Small intestine (tissue), 7 donors: ENCODE results near the gene SLC7A6OS. TPM values are rescaled to one million over a fixed set of nuclear protein-coding genes. Genes with fewer than 3 reads are reported as not detected.

Source experiments
- DNase-seq, 2 donors: peaks; one replicate each; pipeline versions ENCODE4 v3.0.0 to v3.0.0-alpha.2; 2013
- FAIRE-seq: peaks from 2 replicates; lab custom pipeline; 2012; peaks lifted over from hg19 to GRCh38; lab: Jason Lieb, UNC
- H3K27ac ChIP-seq, 3 donors: one replicate each; pipeline ENCODE4 v1.5.1; 2013; ENCODE audit warnings: low read length in 2 of 3, mild to moderate bottlenecking in 2 of 3, control low read depth in 1 of 3, inconsistent platforms in 1 of 3, low read depth in 1 of 3, moderate library complexity in 1 of 3
- H3K27me3 ChIP-seq, 3 donors: one replicate each; pipeline ENCODE4 v1.6.1; 2013; ENCODE audit warnings: low read length in 3 of 3, inconsistent platforms in 1 of 3; ENCODE audit not compliant: control insufficient read depth in 3 of 3, insufficient read depth in 3 of 3
- H3K36me3 ChIP-seq, 3 donors: one replicate each; pipeline ENCODE4 v1.6.1; 2013; ENCODE audit warnings: low read length in 3 of 3, inconsistent platforms in 1 of 3, low read depth in 1 of 3, mild to moderate bottlenecking in 1 of 3, moderate library complexity in 1 of 3; ENCODE audit not compliant: control insufficient read depth in 3 of 3, insufficient read depth in 2 of 3
- H3K4me1 ChIP-seq, 3 donors: one replicate each; pipeline ENCODE4 v1.6.1; 2013; ENCODE audit warnings: low read length in 2 of 3, inconsistent platforms in 1 of 3, low read depth in 1 of 3, mild to moderate bottlenecking in 1 of 3, moderate library complexity in 1 of 3; ENCODE audit not compliant: control insufficient read depth in 3 of 3, insufficient read depth in 2 of 3
- H3K4me3 ChIP-seq, 3 donors: one replicate each; pipeline ENCODE4 v1.5.1; 2013; ENCODE audit warnings: low read length in 3 of 3, control low read depth in 1 of 3, inconsistent platforms in 1 of 3, low read depth in 1 of 3, mild to moderate bottlenecking in 1 of 3, moderate library complexity in 1 of 3
- H3K9me3 ChIP-seq, 2 donors: one replicate each; pipeline ENCODE4 v1.6.1; 2013; ENCODE audit warnings: low read depth in 1 of 2, low read length in 1 of 2; ENCODE audit not compliant: control insufficient read depth in 2 of 2, insufficient read depth in 1 of 2
- WGBS, 3 donors: extraction: QIAGEN DNeasy Blood & Tissue Kit; methylation state at CpG; one replicate each; pipeline ENCODE4 v1.1.7; 2013; 5-methylcytosine and 5-hydroxymethylcytosine counted together
- polyA plus RNA-seq, 4 donors: library from polyadenylated mRNA; stranded (reverse) in 3 of 4; unstranded in 1 of 4; fragments of 200-250 nt in 3 of 4; fragments of 120-200 nt in 1 of 4; gene quantifications; one replicate each; pipeline versions ENCODE4 v1.2.1 to v1.2.3, GENCODE V29; 2013
- donor health status: healthy with polysubstance abuse.
- donor health status: control.
- donor health status: control.
- donor health status: Bipolar disorder and iron deficiency.
- donor health status: healthy.

Gene SLC7A6OS
- polyA plus RNA-seq, 4 donors = 3.8 to 16.7 (median 5.9) TPM

DNA sequence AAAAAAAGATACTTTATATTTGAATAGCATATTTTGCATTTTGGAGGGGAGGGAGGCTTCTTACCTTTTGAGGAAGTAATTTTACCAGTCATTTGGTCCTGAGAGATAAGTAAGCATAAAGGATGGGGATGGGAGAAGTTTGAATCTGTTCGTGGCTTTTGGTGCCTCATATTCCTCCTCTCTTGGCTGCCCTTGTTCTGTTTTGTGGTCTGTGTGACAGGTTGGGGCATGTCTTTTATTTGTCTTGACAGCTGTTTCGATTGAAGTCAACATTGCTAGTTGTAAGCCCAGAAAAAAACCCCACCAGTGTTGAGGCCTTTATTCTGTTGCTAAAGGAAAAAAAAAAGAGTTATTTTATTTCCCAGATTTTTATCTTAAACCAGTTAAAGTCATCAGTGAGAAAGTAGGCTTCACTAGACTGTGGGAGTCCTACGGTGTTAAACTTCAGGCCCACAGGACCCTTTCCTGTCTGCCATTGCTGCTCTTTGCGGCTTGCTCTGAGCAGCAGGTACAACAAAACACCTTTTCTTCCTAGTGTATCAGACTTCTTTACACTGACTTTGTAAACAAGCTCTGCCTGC is 35.0 kb downstream of the SLC7A6OS start:
- WGBS, 3 donors = 55 to 72% (median 61%) methylated on average over 4 of the region's 4 CpGs
- H3K9me3 ChIP-seq = no peaks in the 10 kb centered on the region
- H3K27me3 ChIP-seq = no peaks in the 10 kb centered on the region
- DNase-seq = peak in 1 of 2 donors; percentile 35
- no peak for FAIRE-seq
- H3K36me3 ChIP-seq = peaks cover 0 to 19% (median 3%) of the 10 kb centered on the region in 3 donors
- H3K4me3 ChIP-seq = no peak overlapping the region
- H3K27ac ChIP-seq = peak overlapping the region in 1 of 3 donors; percentile 85
- peaks cover 0 to 15% (median 0%) of the 10 kb centered on the region in 3 donors for H3K4me1 ChIP-seq

DNA sequence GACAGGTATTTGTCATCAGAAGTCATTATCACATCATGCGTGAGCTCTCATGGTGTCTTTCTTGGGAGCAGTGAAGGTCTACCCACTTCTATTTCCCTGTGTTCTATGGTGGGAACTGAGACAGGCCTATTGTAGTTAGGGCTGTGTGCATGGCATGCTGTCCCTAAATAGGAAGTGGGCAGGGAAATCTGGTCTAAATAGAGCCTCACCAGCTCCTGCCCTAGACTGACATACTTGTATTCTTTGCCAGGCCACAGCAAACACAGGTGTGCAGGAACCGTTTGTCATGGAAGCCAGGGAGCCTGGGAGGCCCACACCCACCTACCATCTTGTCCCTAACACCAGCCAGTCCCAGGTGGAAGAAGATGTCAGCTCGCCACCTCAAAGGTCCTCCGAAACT is 36.3 kb downstream of the SLC7A6OS start:
- peak overlapping the region in 1 of 3 donors; percentile 22 for H3K27ac ChIP-seq
- no peak for DNase-seq
- H3K36me3 ChIP-seq = peaks cover 0 to 19% (median 3%) of the 10 kb centered on the region in 3 donors
- H3K27me3 ChIP-seq = no peaks in the 10 kb centered on the region
- H3K4me1 ChIP-seq = peaks cover 0 to 20% (median 0%) of the 10 kb centered on the region in 3 donors
- no peaks in the 10 kb centered on the region for H3K9me3 ChIP-seq
- no peak for FAIRE-seq
- H3K4me3 ChIP-seq = no peak overlapping the region
- WGBS, 3 donors = 86 to 93% (median 90%) methylated on average over 4 of the region's 4 CpGs

DNA sequence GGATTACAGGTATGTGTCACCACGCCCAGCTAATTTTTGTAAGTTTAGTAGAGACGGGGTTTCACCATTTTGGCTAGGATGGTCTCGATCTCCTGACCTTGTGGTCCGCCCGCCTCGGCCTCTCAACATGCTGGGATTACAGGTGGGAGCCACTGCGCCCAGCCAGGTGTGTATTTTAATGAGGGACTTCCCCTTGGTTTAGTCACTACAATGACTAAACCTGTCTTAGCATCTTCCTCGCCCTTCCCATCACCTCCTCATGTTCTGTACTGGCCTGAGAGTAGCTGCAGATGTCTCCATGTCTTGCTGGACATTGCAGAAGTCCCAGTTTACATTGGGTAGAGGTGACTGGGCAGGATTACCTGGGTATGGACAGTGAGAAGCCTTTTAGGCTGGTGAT is 36.9 kb downstream of the SLC7A6OS start:
- Histone ChIP-seq H3K4me3 (no peak overlapping the region), H3K27ac (no peak overlapping the region), H3K9me3 (no peaks in the 10 kb centered on the region), H3K27me3 (no peaks in the 10 kb centered on the region), H3K4me1 (peaks cover 0 to 25% (median 0%) of the 10 kb centered on the region in 3 donors), H3K36me3 (peaks cover 0 to 19% (median 3%) of the 10 kb centered on the region in 3 donors)
- no peak for DNase-seq
- WGBS, 3 donors = 87 to 95% (median 94%) methylated on average over 8 of the region's 8 CpGs
- no peak for FAIRE-seq

- WGBS, 3 donors = 93 to 94% (median 93%) methylated on average over 5 of the region's 5 CpGs
- Histone ChIP-seq H3K36me3 (peaks cover 0 to 19% (median 3%) of the 10 kb centered on the region in 3 donors), H3K4me3 (no peak overlapping the region), H3K9me3 (no peaks in the 10 kb centered on the region), H3K4me1 (peaks cover 0 to 25% (median 0%) of the 10 kb centered on the region in 3 donors), H3K27me3 (no peaks in the 10 kb centered on the region), H3K27ac (peak overlapping the region in 1 of 3 donors; percentile 6)
- no peak for FAIRE-seq
- no peak for DNase-seq
Measured at GRCh38 chr16:68273459-68273858, 37.3 kb downstream of the SLC7A6OS start.

DNA sequence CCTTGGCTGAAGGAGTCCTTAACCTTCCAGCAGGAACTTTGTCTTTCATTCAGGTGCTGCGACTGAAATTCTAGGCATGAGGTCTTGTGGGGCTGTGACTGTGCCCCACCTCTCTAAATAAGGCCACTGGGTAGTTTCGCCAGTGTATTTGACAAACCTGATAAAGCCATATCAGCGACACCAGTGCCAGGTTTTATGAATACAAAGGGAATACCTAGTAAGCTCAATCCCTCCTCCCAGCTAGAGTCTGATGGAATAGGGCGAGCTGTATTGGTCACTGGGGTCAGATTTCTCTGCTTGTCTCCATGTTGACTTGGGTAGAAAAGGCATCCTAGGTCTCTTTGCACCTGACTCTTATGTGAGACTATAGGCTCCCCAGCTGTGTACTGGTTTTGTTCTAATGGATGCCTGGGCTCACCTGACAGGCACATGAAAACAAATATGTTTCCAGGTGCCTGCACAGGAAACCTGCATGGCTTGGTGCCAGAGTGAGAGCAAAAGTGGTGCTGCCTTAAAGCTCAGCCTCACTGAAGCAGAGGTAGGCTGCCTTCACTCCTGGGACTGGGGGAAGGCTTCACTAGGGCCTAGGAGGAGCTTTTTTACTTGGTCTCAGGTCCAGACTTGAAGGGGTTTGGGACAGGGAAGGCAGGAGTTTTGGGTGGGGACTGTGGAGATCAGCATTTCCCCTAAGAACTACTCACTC is 38.1 kb downstream of the SLC7A6OS start:
- Histone ChIP-seq H3K4me1 (peaks cover 0 to 30% (median under 1%) of the 10 kb centered on the region in 3 donors), H3K27me3 (no peaks in the 10 kb centered on the region), H3K9me3 (no peaks in the 10 kb centered on the region), H3K27ac (peak overlapping the region in 2 of 3 donors; percentile 6 to 19), H3K4me3 (no peak overlapping the region), H3K36me3 (peaks cover 0 to 19% (median 3%) of the 10 kb centered on the region in 3 donors)
- 22 to 69% (median 38%) methylated on average over 4 of the region's 4 CpGs for WGBS, 3 donors
- peak; percentile 21 to 36 for DNase-seq
- FAIRE-seq = no peak

- DNase-seq (no peak), FAIRE-seq (no peak)
- H3K36me3 ChIP-seq = peaks cover 0 to 16% (median 3%) of the 10 kb centered on the region in 3 donors
- H3K27me3 ChIP-seq = no peaks in the 10 kb centered on the region
- H3K4me1 ChIP-seq = peaks cover 0 to 42% (median 2%) of the 10 kb centered on the region in 3 donors
- 0 to 57% (median 5%) methylated on average over 1 of the region's 1 CpG for WGBS, 3 donors
- no peak overlapping the region for H3K4me3 ChIP-seq
- no peaks in the 10 kb centered on the region for H3K9me3 ChIP-seq
- H3K27ac ChIP-seq = no peak overlapping the region
Measured at GRCh38 chr16:68270353-68270752, 40.4 kb downstream of the SLC7A6OS start.

GRCh38 chr16:68269793-68270192 is 41.0 kb downstream of the SLC7A6OS start:
- Histone ChIP-seq H3K27ac (no peak overlapping the region), H3K9me3 (no peaks in the 10 kb centered on the region), H3K4me1 (peaks cover 0 to 46% (median 2%) of the 10 kb centered on the region in 3 donors), H3K36me3 (peaks cover 0 to 12% (median 2%) of the 10 kb centered on the region in 3 donors), H3K4me3 (no peak overlapping the region), H3K27me3 (no peaks in the 10 kb centered on the region)
- DNase-seq (no peak), FAIRE-seq (no peak)
- WGBS, 3 donors = 94 to 97% (median 97%) methylated on average over 4 of the region's 4 CpGs

DNA sequence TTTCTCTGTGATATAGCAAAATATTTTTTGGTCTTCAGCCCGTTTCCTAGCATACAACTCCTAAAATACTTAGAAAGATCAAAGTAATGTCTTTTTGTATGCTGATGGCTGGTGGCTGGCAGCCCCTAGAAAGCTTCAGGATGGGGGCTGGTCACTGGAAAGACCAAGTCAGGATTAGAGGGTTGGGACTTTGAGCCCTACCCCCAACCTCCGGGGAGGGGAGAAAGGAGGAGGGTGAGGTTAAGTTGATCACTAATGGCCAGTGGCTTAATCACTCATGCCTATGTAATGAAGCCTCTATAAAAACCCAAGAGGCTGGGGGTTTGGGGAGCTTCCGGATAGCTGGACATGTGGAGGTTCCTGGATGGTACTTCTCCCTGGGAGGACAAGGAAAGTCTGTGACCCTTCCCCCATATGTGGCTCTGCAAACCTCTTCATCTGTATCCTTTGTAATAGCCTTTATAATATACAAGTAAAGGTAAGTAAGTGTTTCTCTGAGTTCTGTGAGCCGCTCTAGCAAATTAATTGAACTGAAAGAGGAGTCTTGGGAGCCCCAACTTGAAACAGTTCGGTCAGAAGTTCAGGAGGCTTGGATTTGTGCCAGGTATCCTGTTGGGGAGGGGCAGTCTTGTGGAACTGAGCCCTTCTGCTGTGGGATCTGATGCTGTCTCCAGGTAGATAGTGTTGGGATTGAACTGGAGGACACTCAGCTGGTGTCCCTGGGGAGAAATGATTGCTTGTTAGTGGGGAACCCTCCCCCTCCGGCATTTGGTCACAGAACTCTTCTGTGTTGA is 42.9 kb downstream of the SLC7A6OS start:
- 34 to 59% (median 46%) methylated on average over 6 of the region's 6 CpGs for WGBS, 3 donors
- peak overlapping the region in 1 of 3 donors; percentile 52 for H3K27ac ChIP-seq
- no peaks in the 10 kb centered on the region for H3K9me3 ChIP-seq
- no peak for FAIRE-seq
- H3K36me3 ChIP-seq = peaks cover 0 to 4% (median 0%) of the 10 kb centered on the region in 3 donors
- H3K4me3 ChIP-seq = no peak overlapping the region
- peaks cover 0 to 49% (median 2%) of the 10 kb centered on the region in 3 donors for H3K4me1 ChIP-seq
- no peaks in the 10 kb centered on the region for H3K27me3 ChIP-seq
- DNase-seq = peak; percentile 63 to 64
